K562 (cell line): Measurements from ENCODE around the gene EPHB6. TPM values are rescaled to one million over a fixed set of nuclear protein-coding genes. Genes with fewer than 3 reads are reported as not detected.

Experiments used
- ARID1B ChIP-seq: fragments of 450-650 bp; IDR thresholded peaks from 2 replicates; pipeline ENCODE4 v1.6.1; 2016; ENCODE audit warnings: antibody characterized with exemption, mild to moderate bottlenecking, inconsistent platforms
- NFYB ChIP-seq: IDR thresholded peaks from 2 replicates; pipeline ENCODE4 v1.6.1; 2011; ENCODE audit warnings: mild to moderate bottlenecking, moderate library complexity; ENCODE audit not compliant: insufficient read length; ENCODE audit errors: extremely low read depth
- polyA plus RNA-seq, 8 experiments: library from polyadenylated mRNA; depleted of rRNA in 4 of 8; stranded (reverse) in 5 of 8; unstranded in 3 of 8; fragments of >200 nt; fragmentation: Nextera tagmentation in 2 of 8; fragmentation: Illumina TruSeq in 1 of 8; extraction: Ambion mirVana in 2 of 8; extraction: Trizol in 1 of 8; gene quantifications; 2 replicates each; pipeline versions ENCODE4 v1.2.1 to v1.2.3, GENCODE V29; 2011 to 2014; ENCODE audit warnings: inconsistent platforms in 1 of 8, missing spikeins in 1 of 8
- total RNA-seq, 7 experiments: library from RNA; depleted of rRNA in 6 of 7; stranded (reverse); fragments of >200 nt in 6 of 7; fragmentation: Illumina TruSeq in 2 of 7; extraction: Trizol in 2 of 7; gene quantifications; 2 replicates each; pipeline versions ENCODE4 v1.2.1 to v1.2.3, GENCODE V29; 2011 to 2021; ENCODE audit warnings: low replicate concordance in 1 of 7
- TF ChIP-seq, protein P1 (sequence below): fragments of 450-650 bp; IDR thresholded peaks from 2 replicates; pipeline ENCODE4 v1.6.1; 2017; ENCODE audit warnings: antibody characterized with exemption, mild to moderate bottlenecking

Gene EPHB6
- total and polyA plus RNA-seq, 9 of the 15 experiments (the other 6 are each of a cell fraction or from before 2014, with no cell fraction given): 1.4 to 123 (median 7.6) TPM

DNA sequence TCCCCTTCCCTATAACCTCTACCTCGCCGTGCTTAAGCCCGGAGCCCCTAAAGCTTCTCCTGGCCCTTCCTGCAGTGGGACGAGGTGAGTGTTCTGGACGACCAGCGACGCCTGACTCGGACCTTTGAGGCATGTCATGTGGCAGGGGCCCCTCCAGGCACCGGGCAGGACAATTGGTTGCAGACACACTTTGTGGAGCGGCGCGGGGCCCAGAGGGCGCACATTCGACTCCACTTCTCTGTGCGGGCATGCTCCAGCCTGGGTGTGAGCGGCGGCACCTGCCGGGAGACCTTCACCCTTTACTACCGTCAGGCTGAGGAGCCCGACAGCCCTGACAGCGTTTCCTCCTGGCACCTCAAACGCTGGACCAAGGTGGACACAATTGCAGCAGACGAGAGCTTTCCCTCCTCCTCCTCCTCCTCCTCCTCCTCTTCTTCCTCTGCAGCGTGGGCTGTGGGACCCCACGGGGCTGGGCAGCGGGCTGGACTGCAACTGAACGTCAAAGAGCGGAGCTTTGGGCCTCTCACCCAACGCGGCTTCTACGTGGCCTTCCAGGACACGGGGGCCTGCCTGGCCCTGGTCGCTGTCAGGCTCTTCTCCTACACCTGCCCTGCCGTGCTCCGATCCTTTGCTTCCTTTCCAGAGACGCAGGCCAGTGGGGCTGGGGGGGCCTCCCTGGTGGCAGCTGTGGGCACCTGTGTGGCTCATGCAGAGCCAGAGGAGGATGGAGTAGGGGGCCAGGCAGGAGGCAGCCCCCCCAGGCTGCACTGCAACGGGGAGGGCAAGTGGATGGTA lies 9.2 kb downstream of the EPHB6 start (continued):
- TF ChIP-seq ARID1B: no peak
- no peak for TF ChIP-seq NFYB
- TF ChIP-seq, protein P1, sequence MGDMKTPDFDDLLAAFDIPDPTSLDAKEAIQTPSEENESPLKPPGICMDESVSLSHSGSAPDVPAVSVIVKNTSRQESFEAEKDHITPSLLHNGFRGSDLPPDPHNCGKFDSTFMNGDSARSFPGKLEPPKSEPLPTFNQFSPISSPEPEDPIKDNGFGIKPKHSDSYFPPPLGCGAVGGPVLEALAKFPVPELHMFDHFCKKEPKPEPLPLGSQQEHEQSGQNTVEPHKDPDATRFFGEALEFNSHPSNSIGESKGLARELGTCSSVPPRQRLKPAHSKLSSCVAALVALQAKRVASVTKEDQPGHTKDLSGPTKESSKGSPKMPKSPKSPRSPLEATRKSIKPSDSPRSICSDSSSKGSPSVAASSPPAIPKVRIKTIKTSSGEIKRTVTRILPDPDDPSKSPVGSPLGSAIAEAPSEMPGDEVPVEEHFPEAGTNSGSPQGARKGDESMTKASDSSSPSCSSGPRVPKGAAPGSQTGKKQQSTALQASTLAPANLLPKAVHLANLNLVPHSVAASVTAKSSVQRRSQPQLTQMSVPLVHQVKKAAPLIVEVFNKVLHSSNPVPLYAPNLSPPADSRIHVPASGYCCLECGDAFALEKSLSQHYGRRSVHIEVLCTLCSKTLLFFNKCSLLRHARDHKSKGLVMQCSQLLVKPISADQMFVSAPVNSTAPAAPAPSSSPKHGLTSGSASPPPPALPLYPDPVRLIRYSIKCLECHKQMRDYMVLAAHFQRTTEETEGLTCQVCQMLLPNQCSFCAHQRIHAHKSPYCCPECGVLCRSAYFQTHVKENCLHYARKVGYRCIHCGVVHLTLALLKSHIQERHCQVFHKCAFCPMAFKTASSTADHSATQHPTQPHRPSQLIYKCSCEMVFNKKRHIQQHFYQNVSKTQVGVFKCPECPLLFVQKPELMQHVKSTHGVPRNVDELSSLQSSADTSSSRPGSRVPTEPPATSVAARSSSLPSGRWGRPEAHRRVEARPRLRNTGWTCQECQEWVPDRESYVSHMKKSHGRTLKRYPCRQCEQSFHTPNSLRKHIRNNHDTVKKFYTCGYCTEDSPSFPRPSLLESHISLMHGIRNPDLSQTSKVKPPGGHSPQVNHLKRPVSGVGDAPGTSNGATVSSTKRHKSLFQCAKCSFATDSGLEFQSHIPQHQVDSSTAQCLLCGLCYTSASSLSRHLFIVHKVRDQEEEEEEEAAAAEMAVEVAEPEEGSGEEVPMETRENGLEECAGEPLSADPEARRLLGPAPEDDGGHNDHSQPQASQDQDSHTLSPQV: no peak
